A172 (cell line): ENCODE data around the gene TENM4. TPM values are rescaled to one million over a fixed set of nuclear protein-coding genes. Genes with fewer than 3 reads are reported as not detected.

Source experiments
- DNase-seq: peaks from one replicate; pipeline ENCODE4 v3.0.0-alpha.2; 2015; ENCODE audit warnings: low spot score
- total RNA-seq: library from RNA; depleted of rRNA; stranded (reverse); fragments of >200 nt; shearing (Covaris generic); gene quantifications from 2 replicates; pipeline ENCODE4 v1.2.3, GENCODE V29; 2014

The TENM4 gene
- total RNA-seq, 1 experiment from 2014 or later: 0.91 TPM

- DNase-seq: no peak
Measured at GRCh38 chr11:79447038-79447786, 6.4 kb upstream of the TENM4 start.

GRCh38 chr11:79444923-79445322 is 4.1 kb upstream of the TENM4 start:
- DNase-seq: no peak

GRCh38 chr11:79441461-79441875 is 638 bp upstream of the TENM4 start:
- DNase-seq: no peak

GRCh38 chr11:79439886-79440570 is 802 bp downstream of the TENM4 start:
- DNase-seq: no peak

- no peak for DNase-seq
Measured at GRCh38 chr11:79439410-79439885, 1.4 kb downstream of the TENM4 start.

- no peak for DNase-seq
Measured at GRCh38 chr11:79438631-79439409, 2.0 kb downstream of the TENM4 start.

GRCh38 chr11:79437981-79438630 is 2.7 kb downstream of the TENM4 start:
- peak; percentile 28 for DNase-seq

- peak; percentile 33 for DNase-seq
Measured at GRCh38 chr11:79437278-79437980, 3.4 kb downstream of the TENM4 start.

GRCh38 chr11:79436919-79437277 is 3.9 kb downstream of the TENM4 start:
- DNase-seq: no peak

- no peak for DNase-seq
Measured at GRCh38 chr11:79434283-79434682, 6.5 kb downstream of the TENM4 start.

GRCh38 chr11:79432138-79432537 is 8.7 kb downstream of the TENM4 start:
- no peak for DNase-seq

- DNase-seq: peak; percentile 75
Measured at GRCh38 chr11:79431535-79431934, 9.3 kb downstream of the TENM4 start.

GRCh38 chr11:79430280-79430679 is 10.6 kb downstream of the TENM4 start:
- no peak for DNase-seq

GRCh38 chr11:79428406-79428805 is 12.4 kb downstream of the TENM4 start:
- DNase-seq: no peak

GRCh38 chr11:79427611-79428327 is 13.1 kb downstream of the TENM4 start:
- no peak for DNase-seq

GRCh38 chr11:79427126-79427525 is 13.7 kb downstream of the TENM4 start:
- no peak for DNase-seq

GRCh38 chr11:79425463-79425862 is 15.4 kb downstream of the TENM4 start:
- DNase-seq: no peak

GRCh38 chr11:79423736-79424135 is 17.1 kb downstream of the TENM4 start:
- DNase-seq: no peak

GRCh38 chr11:79422866-79423265 is 18.0 kb downstream of the TENM4 start:
- DNase-seq: no peak

- DNase-seq: no peak
Measured at GRCh38 chr11:79421820-79422219, 19.0 kb downstream of the TENM4 start.

GRCh38 chr11:79419120-79419519 is 21.7 kb downstream of the TENM4 start:
- peak; percentile 95 for DNase-seq
